Smooth muscle cell (in vitro differentiated cells): ENCODE data around the gene KIAA1671. TPM values are rescaled to one million over a fixed set of nuclear protein-coding genes. Genes with fewer than 3 reads are reported as not detected.

ENCODE experiments used
- DNase-seq: peaks from one replicate; lab custom pipeline; 2025; ENCODE audit not compliant: unreplicated experiment; lab: John Stamatoyannopoulos, UW
- H2AFZ ChIP-seq: fragments of 200-600 bp; sonication (generic); 2 replicates; pipeline ENCODE4 v1.6.0; 2016; ENCODE audit warnings: antibody characterized with exemption, low read depth, mild to moderate bottlenecking
- H3F3A ChIP-seq: fragments of 200-600 bp; sonication (generic); 2 replicates; pipeline ENCODE4 v1.6.0; 2017; ENCODE audit warnings: antibody characterized with exemption, low read depth
- H3K27ac ChIP-seq: fragments of 200-600 bp; sonication (generic); 2 replicates; pipeline ENCODE4 v1.5.1; 2016; ENCODE audit warnings: low read depth, mild to moderate bottlenecking
- H3K27me3 ChIP-seq: fragments of 200-600 bp; sonication (generic); 2 replicates; pipeline ENCODE4 v1.6.1; 2016; ENCODE audit warnings: low read depth, mild to moderate bottlenecking
- H3K36me3 ChIP-seq: fragments of 200-600 bp; sonication (generic); 2 replicates; pipeline ENCODE4 v1.5.1; 2016; ENCODE audit warnings: low read depth
- H3K4me1 ChIP-seq: fragments of 200-600 bp; sonication (generic); 2 replicates; pipeline ENCODE4 v1.5.1; 2016; ENCODE audit warnings: low read depth
- H3K4me2 ChIP-seq: fragments of 200-600 bp; sonication (generic); 2 replicates; pipeline ENCODE4 v1.6.0; 2016; ENCODE audit warnings: mild to moderate bottlenecking
- H3K4me3 ChIP-seq: fragments of 200-600 bp; sonication (generic); 2 replicates; pipeline ENCODE4 v1.5.1; 2016; ENCODE audit warnings: mild to moderate bottlenecking
- H3K79me2 ChIP-seq: fragments of 200-600 bp; sonication (generic); 2 replicates; pipeline ENCODE4 v1.6.0; 2016; ENCODE audit warnings: low read depth, mild to moderate bottlenecking
- H3K9ac ChIP-seq: fragments of 200-600 bp; sonication (generic); 2 replicates; pipeline ENCODE4 v1.6.0; 2016; ENCODE audit warnings: low read depth
- H3K9me3 ChIP-seq: fragments of 200-600 bp; sonication (generic); replicated peaks from 2 replicates; pipeline ENCODE4 v1.5.1; 2016; ENCODE audit warnings: low read depth
- H4K20me1 ChIP-seq: fragments of 200-600 bp; sonication (generic); 2 replicates; pipeline ENCODE4 v1.6.0; 2016; ENCODE audit warnings: low read depth
- CTCF ChIP-seq: fragments of 200-600 bp; sonication (generic); IDR thresholded peaks from 2 replicates; pipeline ENCODE4 v1.5.1; 2017; ENCODE audit warnings: borderline replicate concordance, mild to moderate bottlenecking, antibody characterized with exemption; ENCODE audit not compliant: insufficient read depth, poor library complexity, severe bottlenecking
- WGBS: methylation state at CpG from one replicate; pipeline ENCODE4 v1.1.7; 2016; ENCODE audit warnings: low lambda C conversion rate; 5-methylcytosine and 5-hydroxymethylcytosine counted together
- polyA plus RNA-seq: library from polyadenylated mRNA; unstranded; fragments of >200 nt; fragmentation: Nextera tagmentation; extraction: Ambion mirVana; gene quantifications from 2 replicates; pipeline ENCODE4 v1.2.1, GENCODE V29; 2016
- total RNA-seq: library from RNA; depleted of rRNA; stranded (reverse); fragments of >200 nt; gene quantifications from 2 replicates; pipeline ENCODE4 v1.2.3, GENCODE V29; 2014

KIAA1671 gene
- total and polyA plus RNA-seq, 2 experiments from 2014 or later = 1.7 to 7.6 TPM

GRCh38 chr22:25025491-25026400 lies 73.2 kb downstream of the KIAA1671 start:
- no peak overlapping the region for H3K9ac ChIP-seq

GRCh38 chr22:25027043-25027906 lies 74.8 kb downstream of the KIAA1671 start:
- peaks cover 17% of the 10 kb centered on the region for H3F3A ChIP-seq
- peak overlapping the region; percentile 30 for H2AFZ ChIP-seq
- no peak for DNase-seq
- no peak overlapping the region for H3K9ac ChIP-seq
- no peaks in the 10 kb centered on the region for H3K36me3 ChIP-seq
- H3K4me3 ChIP-seq = no peak overlapping the region
- H3K4me2 ChIP-seq = peak overlapping the region; percentile 45
- H3K79me2 ChIP-seq = no peaks in the 10 kb centered on the region
- WGBS = 37% methylated on average over 11 of the region's 11 CpGs
- H3K27me3 ChIP-seq = no peaks in the 10 kb centered on the region
- no peaks in the 10 kb centered on the region for H3K9me3 ChIP-seq
- no peak for TF ChIP-seq CTCF
- no peaks in the 10 kb centered on the region for H4K20me1 ChIP-seq
- peaks cover 6% of the 10 kb centered on the region for H3K4me1 ChIP-seq
- H3K27ac ChIP-seq = peak overlapping the region; percentile 78

More at GRCh38 chr22:25025491-25026400, 73.2 kb downstream of the KIAA1671 start:
- Histone ChIP-seq H4K20me1 (no peaks in the 10 kb centered on the region), H3K4me3 (no peak overlapping the region), H3K79me2 (no peaks in the 10 kb centered on the region), H2AFZ (no peak overlapping the region), H3K27me3 (no peaks in the 10 kb centered on the region), H3K4me2 (peak overlapping the region; percentile 45), H3K4me1 (peaks cover 6% of the 10 kb centered on the region), H3K36me3 (no peaks in the 10 kb centered on the region), H3K9me3 (no peaks in the 10 kb centered on the region), H3F3A (peaks cover 17% of the 10 kb centered on the region), H3K27ac (peak overlapping the region; percentile 78)
- 21% methylated on average over 12 of the region's 12 CpGs for WGBS
- TF ChIP-seq CTCF = no peak
- DNase-seq = no peak

GRCh38 chr22:25027959-25028840 lies 75.7 kb downstream of the KIAA1671 start:
- Histone ChIP-seq H3K4me1 (peaks cover 6% of the 10 kb centered on the region), H2AFZ (peak overlapping the region; percentile 30), H3F3A (peaks cover 17% of the 10 kb centered on the region), H4K20me1 (no peaks in the 10 kb centered on the region), H3K36me3 (no peaks in the 10 kb centered on the region), H3K27ac (peak overlapping the region; percentile 15), H3K79me2 (no peaks in the 10 kb centered on the region), H3K4me3 (no peak overlapping the region), H3K27me3 (no peaks in the 10 kb centered on the region), H3K4me2 (peak overlapping the region; percentile 45), H3K9me3 (no peaks in the 10 kb centered on the region), H3K9ac (no peak overlapping the region)
- peak; percentile 55 for TF ChIP-seq CTCF
- no peak for DNase-seq
- 90% methylated on average over 44 of the region's 45 CpGs for WGBS
